MM.1S (cell line): ENCODE measurements around the gene ARHGEF10L.

Experiments
- CTCF ChIP-seq: fragments of 300-600 bp; sonication (generic); IDR thresholded peaks from 2 replicates; pipeline ENCODE4 v1.5.1; 2016; ENCODE audit warnings: antibody characterized with exemption, low read length, mixed read lengths
- EZH2 ChIP-seq: fragments of 300-600 bp; sonication (generic); optimal IDR thresholded peaks from 2 replicates; pipeline ENCODE3; 2017; ENCODE audit warnings: low read depth, mild to moderate bottlenecking, antibody characterized with exemption, low read length, mixed read lengths
- EZH2phosphoT487 ChIP-seq: fragments of 300-600 bp; sonication (generic); IDR thresholded peaks from 2 replicates; pipeline ENCODE4 v1.6.1; 2018; ENCODE audit warnings: antibody characterized with exemption, low read length

DNA sequence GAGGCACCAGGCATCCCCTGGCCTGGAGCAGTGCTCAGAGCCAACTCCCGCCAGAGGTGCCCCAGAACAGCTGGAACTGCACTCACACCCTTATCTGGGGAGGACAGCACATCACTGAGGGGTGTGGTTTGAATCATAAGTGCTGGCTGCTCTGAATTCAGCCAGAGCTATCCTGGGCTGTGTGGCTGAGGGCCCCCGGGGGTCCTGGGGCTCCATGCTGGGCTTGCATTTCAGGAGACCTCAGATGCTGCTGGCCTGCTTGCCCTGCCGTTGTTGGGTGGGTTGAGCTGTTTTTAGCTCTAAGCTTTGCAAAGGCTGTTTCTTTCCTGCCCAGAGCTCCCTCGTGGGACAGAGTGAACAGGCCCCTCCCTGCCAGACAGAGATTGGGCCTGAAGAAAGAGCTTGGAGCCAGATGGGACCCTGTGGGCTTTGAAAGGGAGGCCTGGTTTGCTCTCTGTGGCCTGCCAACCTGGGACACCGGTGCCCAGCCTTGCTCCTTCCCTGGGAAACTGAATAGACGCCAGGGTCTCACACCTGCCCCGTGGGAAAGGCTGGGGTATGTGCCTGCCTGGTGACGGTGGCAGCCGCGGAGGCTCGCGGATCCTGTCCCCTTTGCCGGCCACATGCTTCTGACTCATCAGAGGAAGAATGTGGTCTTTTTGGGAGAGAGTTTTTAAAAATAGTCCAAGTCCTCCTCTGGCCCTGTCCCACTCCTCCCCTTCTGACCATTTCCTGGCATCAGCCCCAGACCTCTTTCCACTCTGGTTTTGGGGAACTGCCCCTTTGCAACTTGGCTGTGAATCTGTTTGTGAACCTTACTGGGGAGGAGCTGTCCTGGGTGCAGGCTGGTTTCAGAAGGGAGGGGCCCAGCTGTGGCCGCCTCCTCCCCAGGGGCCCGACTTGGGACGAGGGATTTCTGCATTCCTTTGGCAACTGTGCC is 30.0 kb downstream of the ARHGEF10L start:
- TF ChIP-seq CTCF (no peak), EZH2phosphoT487 (no peak), EZH2 (no peak)
